OCI-LY7 (cell line): ENCODE results near the gene ALLC.

Experiments
- CTCF ChIP-seq: fragments of 200-600 bp; sonication (generic); conservative IDR thresholded peaks from 2 replicates; pipeline ENCODE4 v1.5.1; 2014; ENCODE audit warnings: mild to moderate bottlenecking, antibody characterized with exemption, low read length, moderate library complexity, mixed read lengths
- EZH2phosphoT487 ChIP-seq: fragments of 200-600 bp; sonication (generic); IDR thresholded peaks from 2 replicates; pipeline ENCODE4 v1.6.1; 2018; ENCODE audit warnings: low read depth, borderline replicate concordance, mild to moderate bottlenecking, mixed run types, antibody characterized with exemption, low read length, moderate library complexity, mixed read lengths

- TF ChIP-seq CTCF (no peak), EZH2phosphoT487 (no peak)
Measured at GRCh38 chr2:3635171-3635974, 22.6 kb upstream of the ALLC start.
